ENCODE results near the gene CUL9. TPM values are rescaled to one million over a fixed set of nuclear protein-coding genes. Genes with fewer than 3 reads are reported as not detected.

The CUL9 gene
- total RNA-seq, 1 donor from 2014 or later, result 36.1 TPM

GRCh38 chr6:43255408-43256054 lies 73.5 kb downstream of the CUL9 start:
- intact Hi-C loops (cut with DNase I), result no loop called here
- no peak for TF ChIP-seq CTCF (IDR thresholded peaks at IDR 0.05)
- H3K9me3 ChIP-seq, result no peaks in the 10 kb centered on the region
- H3K36me3 ChIP-seq, result no peaks in the 10 kb centered on the region
- no peak overlapping the region for H3K4me3 ChIP-seq
- H3K27me3 ChIP-seq, result no peaks in the 10 kb centered on the region
- H3K4me1 ChIP-seq, result no peaks in the 10 kb centered on the region
- DNase-seq (ENCODE audit: low spot score in 2 of 2), result no peak
- H3K27ac ChIP-seq, result no peak overlapping the region

- no peak for TF ChIP-seq CTCF (IDR thresholded peaks at IDR 0.05)
- no peak overlapping the region for H3K4me3 ChIP-seq
- no peak overlapping the region for H3K27ac ChIP-seq
- H3K27me3 ChIP-seq, result no peaks in the 10 kb centered on the region
- no peaks in the 10 kb centered on the region for H3K36me3 ChIP-seq
- intact Hi-C loops (cut with DNase I), result no loop called here
- H3K4me1 ChIP-seq, result no peaks in the 10 kb centered on the region
- no peak for DNase-seq (ENCODE audit: low spot score in 2 of 2)
- H3K9me3 ChIP-seq, result no peaks in the 10 kb centered on the region
These were observed 74.8 kb downstream of the CUL9 start for GRCh38 chr6:43256670-43257366.

GRCh38 chr6:43257367-43258145 lies 75.6 kb downstream of the CUL9 start:
- Histone ChIP-seq H3K27me3 (no peaks in the 10 kb centered on the region), H3K27ac (no peak overlapping the region), H3K36me3 (no peaks in the 10 kb centered on the region), H3K4me1 (no peaks in the 10 kb centered on the region), H3K4me3 (no peak overlapping the region), H3K9me3 (no peaks in the 10 kb centered on the region)
- TF ChIP-seq CTCF (IDR thresholded peaks at IDR 0.05), result no peak
- DNase-seq (ENCODE audit: low spot score in 2 of 2), result no peak
- intact Hi-C loops (cut with DNase I), result no loop called here

GRCh38 chr6:43258180-43258579 lies 76.2 kb downstream of the CUL9 start:
- Histone ChIP-seq H3K27ac (no peak overlapping the region), H3K36me3 (no peaks in the 10 kb centered on the region), H3K4me3 (no peak overlapping the region), H3K4me1 (no peaks in the 10 kb centered on the region), H3K27me3 (no peaks in the 10 kb centered on the region), H3K9me3 (no peaks in the 10 kb centered on the region)
- TF ChIP-seq CTCF (IDR thresholded peaks at IDR 0.05), result no peak
- no peak for DNase-seq (ENCODE audit: low spot score in 2 of 2)
- intact Hi-C loops (cut with DNase I), result no loop called here

- Histone ChIP-seq H3K4me1 (no peaks in the 10 kb centered on the region), H3K27ac (no peak overlapping the region), H3K4me3 (no peak overlapping the region), H3K27me3 (no peaks in the 10 kb centered on the region), H3K9me3 (no peaks in the 10 kb centered on the region), H3K36me3 (no peaks in the 10 kb centered on the region)
- no peak for DNase-seq (ENCODE audit: low spot score in 2 of 2)
- intact Hi-C loops (cut with DNase I), result no loop called here
- TF ChIP-seq CTCF (IDR thresholded peaks at IDR 0.05), result no peak
These were observed 77.1 kb downstream of the CUL9 start for GRCh38 chr6:43258807-43259686.
